Measurements from ENCODE around the gene RBM17.

- TF ChIP-seq, protein P1, sequence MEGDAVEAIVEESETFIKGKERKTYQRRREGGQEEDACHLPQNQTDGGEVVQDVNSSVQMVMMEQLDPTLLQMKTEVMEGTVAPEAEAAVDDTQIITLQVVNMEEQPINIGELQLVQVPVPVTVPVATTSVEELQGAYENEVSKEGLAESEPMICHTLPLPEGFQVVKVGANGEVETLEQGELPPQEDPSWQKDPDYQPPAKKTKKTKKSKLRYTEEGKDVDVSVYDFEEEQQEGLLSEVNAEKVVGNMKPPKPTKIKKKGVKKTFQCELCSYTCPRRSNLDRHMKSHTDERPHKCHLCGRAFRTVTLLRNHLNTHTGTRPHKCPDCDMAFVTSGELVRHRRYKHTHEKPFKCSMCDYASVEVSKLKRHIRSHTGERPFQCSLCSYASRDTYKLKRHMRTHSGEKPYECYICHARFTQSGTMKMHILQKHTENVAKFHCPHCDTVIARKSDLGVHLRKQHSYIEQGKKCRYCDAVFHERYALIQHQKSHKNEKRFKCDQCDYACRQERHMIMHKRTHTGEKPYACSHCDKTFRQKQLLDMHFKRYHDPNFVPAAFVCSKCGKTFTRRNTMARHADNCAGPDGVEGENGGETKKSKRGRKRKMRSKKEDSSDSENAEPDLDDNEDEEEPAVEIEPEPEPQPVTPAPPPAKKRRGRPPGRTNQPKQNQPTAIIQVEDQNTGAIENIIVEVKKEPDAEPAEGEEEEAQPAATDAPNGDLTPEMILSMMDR (IDR thresholded peaks at IDR 0.05; ENCODE audit: low read length) = no peak
- no peak for TF ChIP-seq EZH2 (IDR thresholded peaks at IDR 0.05; ENCODE audit: borderline replicate concordance, low read length)
These were observed 53.8 kb downstream of the RBM17 start for GRCh38 chr10:6142644-6143043.

Data from OCI-LY1 (cell line).